Measurements from ENCODE around the gene KCNJ15. TPM values are rescaled to one million over a fixed set of nuclear protein-coding genes. Genes with fewer than 3 reads are reported as not detected.

Gene KCNJ15
- polyA plus RNA-seq, 1 donor from 2014 or later: not detected

GRCh38 chr21:38241029-38241740 is 15.6 kb upstream of the KCNJ15 start:
- Histone ChIP-seq H3K4me3 (ENCODE audit: low read length) (no peak overlapping the region), H3K36me3 (ENCODE audit: insufficient read depth, low read length) (no peaks in the 10 kb centered on the region), H3K9me3 (ENCODE audit: low read length) (no peaks in the 10 kb centered on the region), H3F3A (ENCODE audit: insufficient read depth, low read length, poor library complexity, severe bottlenecking) (no peaks in the 10 kb centered on the region), H3K9me2 (ENCODE audit: insufficient read depth, low read length) (no peaks in the 10 kb centered on the region), H4K20me1 (ENCODE audit: insufficient read depth) (no peaks in the 10 kb centered on the region), H2AFZ (ENCODE audit: low read depth, low read length) (no peak overlapping the region), H3K9ac (ENCODE audit: low read length) (no peak overlapping the region), H3K4me2 (ENCODE audit: low read length) (no peak overlapping the region), H3K27me3 (ENCODE audit: insufficient read depth, low read depth, low read length) (no peaks in the 10 kb centered on the region), H3K27ac (ENCODE audit: low read length) (no peak overlapping the region), H3K79me2 (replicated peaks; ENCODE audit: insufficient read depth, low read length) (no peaks in the 10 kb centered on the region)
- no peak for TF ChIP-seq TAF1 (IDR thresholded peaks at IDR 0.05; ENCODE audit: low read depth)
- no peak for TF ChIP-seq REST (IDR thresholded peaks at IDR 0.05; ENCODE audit: borderline replicate concordance)
- no peak for TF ChIP-seq EZH2 (IDR thresholded peaks at IDR 0.05; ENCODE audit: borderline replicate concordance, insufficient read depth, low read length, poor library complexity, severe bottlenecking)
- no peak for TF ChIP-seq CTCF (IDR thresholded peaks at IDR 0.05; ENCODE audit: poor library complexity, severe bottlenecking)
- no peak for TF ChIP-seq MXI1 (conservative IDR thresholded peaks at IDR 0.05; ENCODE audit: poor library complexity, severe bottlenecking)
- no peak for TF ChIP-seq RAD21 (conservative IDR thresholded peaks at IDR 0.05)
- TF ChIP-seq SMC3 (conservative IDR thresholded peaks at IDR 0.05; ENCODE audit: poor library complexity): no peak
- no peak for TF ChIP-seq POLR2AphosphoS5 (IDR thresholded peaks at IDR 0.05)
- TF ChIP-seq EP300 (conservative IDR thresholded peaks at IDR 0.05; ENCODE audit: poor library complexity, severe bottlenecking): no peak

- Histone ChIP-seq H3K9me2 (ENCODE audit: insufficient read depth, low read length) (no peaks in the 10 kb centered on the region), H2AFZ (ENCODE audit: low read depth, low read length) (no peak overlapping the region), H3K4me2 (ENCODE audit: low read length) (no peak overlapping the region), H3K9me3 (ENCODE audit: low read length) (no peaks in the 10 kb centered on the region), H3K36me3 (ENCODE audit: insufficient read depth, low read length) (no peaks in the 10 kb centered on the region), H3K4me3 (ENCODE audit: low read length) (no peak overlapping the region), H3K79me2 (replicated peaks; ENCODE audit: insufficient read depth, low read length) (no peaks in the 10 kb centered on the region), H3F3A (ENCODE audit: insufficient read depth, low read length, poor library complexity, severe bottlenecking) (no peaks in the 10 kb centered on the region), H3K27me3 (ENCODE audit: insufficient read depth, low read depth, low read length) (no peaks in the 10 kb centered on the region), H4K20me1 (ENCODE audit: insufficient read depth) (no peaks in the 10 kb centered on the region), H3K9ac (ENCODE audit: low read length) (no peak overlapping the region), H3K27ac (ENCODE audit: low read length) (no peak overlapping the region)
- TF ChIP-seq CTCF (IDR thresholded peaks at IDR 0.05; ENCODE audit: poor library complexity, severe bottlenecking): no peak
These were observed 14.7 kb upstream of the KCNJ15 start for GRCh38 chr21:38242061-38242460.
